Fibroblast of mammary gland (primary cell): ENCODE data around the gene ECHDC3.

Experiments used
- DNase-seq: peaks from one replicate; pipeline ENCODE4 v3.0.0-alpha.2; 2010; ENCODE audit warnings: low read depth
- H3K4me3 ChIP-seq: 2 replicates; pipeline ENCODE4 v1.5.1; 2011; ENCODE audit warnings: low read depth, mild to moderate bottlenecking, low read length, moderate library complexity; ENCODE audit not compliant: control insufficient read depth
- TF ChIP-seq, protein P1 (sequence below): conservative IDR thresholded peaks from 2 replicates; pipeline ENCODE4 v1.5.1; 2011; ENCODE audit warnings: low read depth, low read length, inconsistent platforms; ENCODE audit not compliant: control insufficient read depth, insufficient read depth

Gene ECHDC3

DNA sequence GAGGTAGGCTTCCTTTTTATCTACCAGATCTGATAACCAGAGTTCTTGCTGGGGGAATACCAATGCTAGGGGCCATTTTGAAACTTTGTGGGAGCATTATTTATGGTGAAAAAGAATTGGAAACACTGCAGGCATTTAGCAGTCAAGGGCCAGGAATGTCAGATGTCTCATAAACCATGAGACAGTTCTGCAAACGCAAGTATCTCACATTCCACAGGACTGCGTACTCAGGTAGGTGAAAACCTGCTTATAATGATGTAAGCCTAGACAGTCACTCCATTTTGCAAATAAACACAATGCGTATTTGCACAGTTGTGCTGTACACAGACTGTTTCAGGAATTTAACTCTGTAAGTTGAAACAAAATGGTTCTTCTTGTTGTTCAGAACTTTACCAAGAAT, 33.9 kb downstream of the ECHDC3 start:
- TF ChIP-seq, protein P1, sequence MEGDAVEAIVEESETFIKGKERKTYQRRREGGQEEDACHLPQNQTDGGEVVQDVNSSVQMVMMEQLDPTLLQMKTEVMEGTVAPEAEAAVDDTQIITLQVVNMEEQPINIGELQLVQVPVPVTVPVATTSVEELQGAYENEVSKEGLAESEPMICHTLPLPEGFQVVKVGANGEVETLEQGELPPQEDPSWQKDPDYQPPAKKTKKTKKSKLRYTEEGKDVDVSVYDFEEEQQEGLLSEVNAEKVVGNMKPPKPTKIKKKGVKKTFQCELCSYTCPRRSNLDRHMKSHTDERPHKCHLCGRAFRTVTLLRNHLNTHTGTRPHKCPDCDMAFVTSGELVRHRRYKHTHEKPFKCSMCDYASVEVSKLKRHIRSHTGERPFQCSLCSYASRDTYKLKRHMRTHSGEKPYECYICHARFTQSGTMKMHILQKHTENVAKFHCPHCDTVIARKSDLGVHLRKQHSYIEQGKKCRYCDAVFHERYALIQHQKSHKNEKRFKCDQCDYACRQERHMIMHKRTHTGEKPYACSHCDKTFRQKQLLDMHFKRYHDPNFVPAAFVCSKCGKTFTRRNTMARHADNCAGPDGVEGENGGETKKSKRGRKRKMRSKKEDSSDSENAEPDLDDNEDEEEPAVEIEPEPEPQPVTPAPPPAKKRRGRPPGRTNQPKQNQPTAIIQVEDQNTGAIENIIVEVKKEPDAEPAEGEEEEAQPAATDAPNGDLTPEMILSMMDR, result no peak
- no peak for DNase-seq

DNA sequence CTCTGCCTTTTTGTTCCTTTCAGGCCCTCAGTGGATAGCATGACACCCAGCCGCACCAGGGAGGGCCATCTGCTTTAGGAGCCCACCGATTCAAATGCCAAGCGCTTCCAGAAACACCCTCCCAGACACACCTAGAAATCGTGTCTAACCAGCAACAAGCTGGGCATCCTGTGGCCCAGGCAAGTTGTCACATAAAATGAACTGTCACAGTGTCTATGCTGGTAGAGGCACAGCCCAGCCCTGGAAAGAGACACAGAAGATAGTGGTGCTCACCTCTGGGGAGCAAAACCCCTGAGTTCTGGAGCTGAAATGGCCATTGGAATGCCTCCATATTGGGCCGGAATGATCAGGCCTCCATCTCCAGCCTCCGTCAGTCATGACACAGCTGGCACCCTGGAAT, 38.9 kb downstream of the ECHDC3 start:
- no peak for DNase-seq
- TF ChIP-seq, protein P1, result no peak
- H3K4me3 ChIP-seq, result no peak overlapping the region

More for the DNA sequence above, 33.9 kb downstream of the ECHDC3 start:
- no peak overlapping the region for H3K4me3 ChIP-seq

- no peak overlapping the region for H3K4me3 ChIP-seq
- TF ChIP-seq, protein P1, result peak; percentile 68
- peak; percentile 56 for DNase-seq
Measured at GRCh38 chr10:11782793-11783557, 40.8 kb downstream of the ECHDC3 start.

DNA sequence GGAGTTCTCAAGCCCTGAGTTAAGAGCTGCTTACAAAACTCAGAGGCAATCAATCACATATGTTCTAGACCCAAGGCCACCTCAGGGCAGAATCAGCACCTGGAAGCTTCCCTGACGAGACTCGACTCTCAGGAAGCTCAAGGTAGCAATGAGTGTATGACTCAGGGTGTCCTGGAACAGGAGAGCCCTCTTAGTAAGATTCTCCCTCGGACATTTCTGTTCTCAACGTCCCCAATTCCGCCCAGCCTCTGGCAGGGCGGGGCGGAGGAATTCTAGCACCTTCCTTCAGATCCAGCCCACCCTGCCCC, 41.3 kb downstream of the ECHDC3 start:
- H3K4me3 ChIP-seq, result no peak overlapping the region
- no peak for DNase-seq
- TF ChIP-seq, protein P1, result no peak

DNA sequence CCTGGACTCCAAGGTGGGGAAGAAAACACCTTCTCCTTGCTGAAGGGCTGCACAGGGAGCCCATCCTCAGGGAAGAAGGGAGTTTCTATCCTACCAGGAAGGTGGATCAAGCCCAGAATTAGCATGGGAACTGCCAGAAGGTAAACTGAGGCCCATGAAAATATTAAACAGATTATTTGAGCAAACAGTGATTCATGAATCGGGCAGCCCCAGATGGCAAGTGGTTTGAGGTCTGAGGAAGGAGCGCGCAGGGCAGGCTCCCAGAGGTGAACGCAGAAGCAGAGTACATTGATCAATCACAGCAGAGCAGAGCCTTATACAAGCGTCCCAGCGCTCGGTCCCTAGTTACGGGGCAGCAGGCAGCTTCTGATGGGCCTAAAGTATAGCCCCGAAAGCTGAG, 45.2 kb downstream of the ECHDC3 start:
- H3K4me3 ChIP-seq, result no peak overlapping the region
- DNase-seq, result no peak
- TF ChIP-seq, protein P1, result no peak

DNA sequence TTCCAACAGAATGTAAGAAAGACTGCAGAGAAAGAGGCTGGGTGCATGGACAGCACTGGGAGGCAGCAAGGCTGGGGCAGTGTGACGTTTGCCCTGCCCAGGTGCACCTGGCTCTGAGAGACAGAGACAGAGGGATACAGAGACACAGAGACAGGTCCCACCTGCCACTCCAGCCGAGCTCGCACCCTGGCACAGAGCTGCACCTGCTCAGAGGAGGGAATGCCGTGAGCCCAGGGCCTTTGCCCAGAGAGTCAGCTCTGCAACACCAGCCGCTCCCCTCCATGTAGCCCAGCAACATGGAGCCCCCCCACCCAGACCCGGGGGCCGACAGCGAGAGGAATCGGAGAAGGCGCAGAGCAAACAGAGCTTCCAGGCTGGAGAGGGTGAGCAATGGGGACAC, 45.7 kb downstream of the ECHDC3 start:
- H3K4me3 ChIP-seq, result no peak overlapping the region
- DNase-seq, result no peak
- TF ChIP-seq, protein P1, result no peak

- H3K4me3 ChIP-seq, result no peak overlapping the region
- DNase-seq, result no peak
- TF ChIP-seq, protein P1, result no peak
Measured at GRCh38 chr10:11789306-11789705, 47.1 kb downstream of the ECHDC3 start.
